Measurements from ENCODE around the gene SSNA1.

Gene SSNA1

DNA sequence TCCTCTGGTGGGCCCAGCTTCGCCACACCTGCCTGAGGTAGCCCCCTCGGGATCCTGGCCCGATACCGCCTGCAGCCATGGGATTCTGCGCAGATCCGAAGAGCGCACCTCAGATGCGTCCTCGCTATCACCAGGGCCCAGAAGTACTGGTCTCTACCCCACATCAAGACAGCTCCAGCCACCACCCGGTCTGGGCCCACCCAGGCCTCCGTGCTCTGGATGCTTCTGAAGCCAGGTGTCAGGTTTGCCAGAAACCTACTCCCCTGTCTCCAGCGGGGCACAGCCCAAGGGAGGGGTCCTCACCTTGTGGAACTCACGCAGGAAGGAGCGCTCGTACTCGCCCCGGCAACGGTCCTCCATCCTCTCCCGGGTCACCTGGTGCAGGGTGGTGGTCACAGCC, 2.6 kb upstream of the SSNA1 start:
- no peak for DNase-seq

DNA sequence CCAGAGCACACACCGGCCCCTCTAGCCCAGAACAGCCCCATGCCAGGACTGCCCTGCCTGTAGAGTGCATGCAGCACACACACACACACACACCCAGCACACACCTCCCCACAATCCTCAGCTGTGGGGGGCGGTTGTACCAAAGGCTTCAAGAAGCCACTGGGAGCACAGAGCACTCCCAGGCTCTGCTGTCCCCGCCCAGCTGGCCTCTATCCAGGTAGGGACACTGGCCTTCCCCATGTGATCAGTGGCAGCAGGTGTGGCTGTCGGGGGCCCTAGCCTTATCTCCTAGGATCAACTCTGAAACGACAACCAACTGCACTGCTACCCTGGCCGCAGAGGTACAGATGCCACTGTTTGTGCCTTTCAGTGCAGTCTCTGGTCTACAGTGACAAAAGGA, 2.1 kb upstream of the SSNA1 start:
- DNase-seq, result no peak

DNA sequence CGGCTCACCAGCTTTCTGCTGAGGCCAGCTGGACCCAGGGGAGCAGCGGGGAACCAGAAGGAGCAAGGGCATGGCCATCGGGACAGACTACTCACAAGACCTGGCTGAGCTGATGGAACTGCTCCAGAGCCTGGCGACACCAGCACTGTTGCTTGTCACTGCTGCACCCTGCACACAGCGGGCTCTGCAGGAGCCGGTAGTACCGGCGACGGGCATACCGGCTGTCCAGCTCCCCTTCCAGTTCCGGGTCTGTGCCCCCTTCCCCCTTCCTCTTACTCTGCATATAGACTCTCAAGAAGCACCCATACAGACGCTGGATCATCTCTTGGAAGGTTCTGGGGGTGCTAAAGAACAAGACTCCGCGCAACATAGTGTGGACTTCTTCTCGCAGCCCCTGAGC, 1.1 kb upstream of the SSNA1 start:
- DNase-seq, result no peak

DNA sequence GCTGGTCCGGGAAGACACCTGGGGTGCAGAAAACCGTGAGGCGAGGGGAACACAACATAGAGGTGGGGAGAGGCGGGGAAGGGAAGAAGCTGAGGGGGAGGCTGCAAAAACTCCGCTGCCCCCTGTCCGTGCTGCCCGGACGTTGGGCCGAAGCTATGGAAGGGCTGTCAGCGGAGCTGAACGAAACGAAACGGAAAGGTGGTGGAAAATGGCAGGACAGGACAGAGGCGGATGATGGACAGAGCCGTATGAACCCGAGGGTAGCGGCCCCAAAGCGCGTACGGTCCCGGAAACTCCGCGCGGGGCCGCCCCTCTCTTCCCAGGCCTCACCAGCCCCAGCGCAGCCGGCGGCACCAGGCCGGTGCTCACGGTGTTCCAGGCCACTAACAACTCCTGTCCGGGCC, 388 bp upstream of the SSNA1 start:
- no peak for DNase-seq

DNA sequence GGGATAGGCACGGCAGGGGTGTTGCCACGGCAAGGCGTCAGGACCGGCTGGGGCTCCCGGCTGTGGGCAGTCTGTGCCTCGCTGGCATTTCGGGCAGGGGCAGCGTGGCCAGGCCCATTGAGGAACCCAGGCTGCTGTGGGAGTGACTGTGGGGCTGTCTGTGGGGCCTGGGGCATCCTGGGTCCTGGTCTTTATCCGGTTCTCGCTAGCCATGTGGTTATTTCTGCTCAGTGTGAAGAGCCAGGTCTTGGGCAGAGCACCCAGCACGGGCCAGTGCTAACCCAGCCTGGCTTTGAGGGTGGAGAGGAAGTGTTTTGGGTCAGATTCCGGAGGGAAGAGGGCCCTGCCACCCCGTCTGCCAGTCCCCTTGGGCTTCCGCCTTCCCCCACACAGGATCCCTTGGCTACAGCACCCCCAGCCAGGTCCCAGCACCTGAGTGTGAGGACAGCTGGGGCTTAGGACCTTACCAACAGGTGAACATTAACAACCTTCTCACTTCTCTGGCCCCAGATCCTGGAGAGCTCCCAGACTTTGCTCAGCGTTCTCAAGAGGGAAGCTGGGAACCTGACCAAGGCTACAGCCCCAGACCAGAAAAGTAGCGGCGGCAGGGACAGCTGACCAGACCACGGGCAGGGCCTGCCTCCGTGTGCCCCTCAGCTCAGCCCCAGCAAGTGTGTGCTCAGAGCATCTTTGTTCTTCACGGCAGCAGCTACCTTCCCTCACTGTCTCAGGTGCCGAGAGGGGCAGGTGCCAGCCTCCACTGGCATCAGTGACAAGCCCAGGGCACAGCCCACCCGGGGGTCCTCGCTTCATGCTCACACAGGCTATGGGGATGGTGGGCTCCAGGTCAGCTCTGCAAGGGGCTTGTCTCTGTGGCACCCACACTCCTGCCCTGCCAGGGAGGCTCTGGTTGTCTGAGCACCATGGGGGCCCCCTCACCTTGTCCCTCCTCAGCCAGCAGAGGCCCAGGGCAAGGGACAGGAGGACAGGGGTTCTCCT, 1.1 kb downstream of the SSNA1 start:
- no peak for DNase-seq

DNA sequence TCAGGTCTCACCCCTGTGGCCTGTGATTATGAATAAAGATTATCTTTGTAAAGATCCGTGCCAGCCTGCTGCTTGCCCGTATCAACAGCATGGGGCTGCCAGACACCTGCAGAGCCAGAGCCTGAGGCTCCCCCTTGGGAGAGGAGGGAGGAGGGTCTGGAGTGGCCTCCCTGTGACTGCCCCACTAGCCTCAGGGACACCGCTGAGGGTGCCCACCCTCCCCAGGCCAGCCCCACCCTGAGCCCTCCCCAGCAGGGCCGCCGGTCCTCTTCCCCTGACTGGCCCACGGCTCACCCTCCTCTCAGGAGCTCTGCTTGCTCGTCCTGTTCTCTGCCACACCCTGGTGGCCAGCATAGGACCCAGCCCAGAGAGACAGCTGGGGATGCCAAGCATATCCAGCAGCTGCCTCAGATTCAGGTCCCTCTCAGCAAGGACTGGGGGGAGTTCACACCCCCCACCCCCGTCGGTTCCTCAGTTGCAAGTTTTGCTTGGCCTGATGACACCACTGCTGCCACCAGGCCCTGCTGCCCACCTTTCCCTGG, 1.9 kb downstream of the SSNA1 start:
- DNase-seq, result no peak

DNA sequence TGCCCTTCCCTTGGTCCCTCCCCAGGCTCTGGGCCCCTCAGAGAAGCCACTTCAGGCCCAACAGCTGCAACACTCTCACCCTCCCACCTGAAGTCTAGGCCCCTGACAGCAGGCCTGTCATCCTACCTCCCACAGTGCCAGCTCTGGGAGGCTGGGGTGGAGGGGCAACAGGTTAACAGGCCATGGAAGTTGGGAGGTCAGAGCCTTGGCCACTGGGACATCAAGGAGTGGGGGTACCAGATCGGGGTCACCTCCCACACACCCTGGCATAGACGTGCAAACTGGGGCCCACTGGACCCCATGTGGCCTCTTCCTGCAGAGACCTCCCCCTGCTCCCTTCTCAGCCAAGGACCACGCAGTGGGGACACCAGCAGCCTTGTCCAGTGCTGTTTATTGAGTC, 2.8 kb downstream of the SSNA1 start:
- no peak for DNase-seq

DNA sequence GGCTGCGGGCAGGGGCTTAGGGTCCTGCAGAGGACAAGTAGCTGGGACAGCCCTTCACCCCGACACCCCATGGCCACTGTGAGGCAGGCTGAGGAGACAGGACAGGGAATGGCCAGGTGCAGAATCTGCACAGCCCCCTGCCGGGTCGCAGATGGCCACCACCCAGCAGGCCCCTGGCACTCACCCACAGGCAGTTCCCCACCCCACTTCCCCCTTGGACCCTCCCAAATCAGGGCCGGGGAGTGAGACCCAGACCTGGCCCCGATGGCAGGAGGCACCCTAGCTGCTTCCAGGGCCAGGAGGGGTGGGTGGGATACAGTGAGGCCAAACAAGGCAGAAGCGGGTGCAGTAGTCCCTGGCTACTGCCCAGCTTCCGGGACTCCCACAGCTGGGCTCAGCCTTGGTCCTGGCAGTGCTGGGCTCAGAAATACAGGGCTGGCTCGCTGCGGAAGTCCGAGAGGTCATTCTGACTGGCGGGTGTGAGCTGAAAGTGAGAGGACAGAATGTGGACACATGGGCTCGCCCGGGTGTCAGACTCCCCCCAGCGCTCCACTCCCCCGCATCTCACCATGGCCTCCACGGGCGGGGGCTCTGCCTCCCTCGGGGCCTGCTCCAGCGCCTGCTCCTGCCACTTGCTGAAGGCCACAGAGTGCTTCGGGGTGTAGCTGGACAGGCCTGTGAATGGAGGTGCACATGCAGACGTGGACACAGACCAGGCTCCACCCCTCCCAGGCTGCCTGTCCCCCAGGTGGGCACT, 3.4 kb downstream of the SSNA1 start:
- no peak for DNase-seq

DNA sequence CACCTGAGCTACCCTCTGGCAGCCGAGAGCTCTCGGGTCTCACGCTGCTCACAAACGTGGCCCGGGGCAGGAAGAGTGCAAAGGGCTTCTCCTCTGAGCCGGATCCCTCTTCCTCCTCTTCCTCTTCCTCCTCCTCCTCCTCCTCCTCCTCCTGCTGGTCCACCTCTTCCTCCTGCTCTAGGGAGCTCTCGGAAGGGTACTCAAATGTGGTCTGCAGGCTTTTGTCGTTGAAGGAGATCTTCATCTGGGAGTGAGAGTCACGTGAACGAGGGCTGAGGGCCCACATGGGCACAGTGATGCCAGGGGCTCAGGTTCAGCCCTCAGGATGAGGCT, 3.9 kb downstream of the SSNA1 start:
- DNase-seq, result no peak

DNA sequence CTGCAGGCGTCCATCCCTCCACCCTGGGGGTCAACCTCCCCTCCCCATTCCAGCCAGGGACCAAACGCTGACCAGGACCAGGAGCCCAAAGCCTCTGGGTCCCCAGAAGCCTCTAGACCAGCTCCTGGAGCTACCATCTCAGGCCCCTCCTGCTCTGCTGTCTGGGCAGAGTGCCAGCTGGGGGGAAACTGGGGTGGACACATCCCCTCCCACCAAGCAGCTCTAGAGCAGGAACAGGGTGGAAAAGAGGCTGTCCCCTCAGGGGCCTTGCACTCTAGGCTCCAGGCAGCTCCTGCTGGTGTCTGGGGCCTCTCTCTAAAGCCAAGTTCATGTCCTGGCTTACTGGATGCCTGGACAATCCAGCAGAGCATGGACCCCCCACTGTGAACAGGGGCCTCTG, 4.4 kb downstream of the SSNA1 start:
- no peak for DNase-seq

DNA sequence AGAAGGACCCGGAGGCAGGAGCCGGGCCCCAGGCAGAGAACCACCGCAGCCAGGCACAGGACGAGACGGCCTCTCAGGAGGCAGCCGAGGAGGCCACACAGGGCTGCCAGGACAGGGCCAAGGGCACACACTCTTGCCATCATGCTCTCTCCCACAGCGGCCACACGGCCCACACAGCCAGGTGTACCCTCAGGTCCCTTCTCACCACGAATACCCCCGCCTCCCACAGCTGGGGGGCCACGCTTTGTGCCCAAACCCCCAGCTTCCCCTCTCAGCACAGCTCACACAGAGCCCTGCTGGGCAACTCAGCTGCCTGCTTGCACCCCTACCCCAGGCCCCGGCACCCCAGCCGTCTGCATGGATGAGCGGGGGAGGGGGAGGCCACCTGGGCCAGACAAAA, 5.3 kb downstream of the SSNA1 start:
- DNase-seq, result no peak

DNA sequence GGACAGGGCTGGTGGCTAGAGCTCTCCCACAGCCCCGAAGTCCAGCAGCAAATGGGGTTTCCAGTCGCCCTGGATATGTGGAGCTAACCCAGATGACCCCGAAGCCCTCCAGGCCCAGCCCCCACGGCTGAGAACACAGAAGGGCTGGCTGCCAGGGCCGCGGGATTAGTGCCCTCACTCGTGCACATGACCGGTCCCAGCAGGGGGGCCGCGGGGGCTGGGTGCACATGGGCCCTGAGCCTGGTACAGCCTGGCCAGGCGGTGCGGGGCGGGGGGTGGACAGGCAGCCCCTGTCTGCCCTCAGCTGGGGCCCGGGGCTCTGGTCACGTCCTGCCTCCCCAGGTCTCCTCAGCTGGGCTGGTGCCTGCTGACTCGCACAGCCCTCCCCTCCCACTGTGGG, 5.9 kb downstream of the SSNA1 start:
- no peak for DNase-seq

DNA sequence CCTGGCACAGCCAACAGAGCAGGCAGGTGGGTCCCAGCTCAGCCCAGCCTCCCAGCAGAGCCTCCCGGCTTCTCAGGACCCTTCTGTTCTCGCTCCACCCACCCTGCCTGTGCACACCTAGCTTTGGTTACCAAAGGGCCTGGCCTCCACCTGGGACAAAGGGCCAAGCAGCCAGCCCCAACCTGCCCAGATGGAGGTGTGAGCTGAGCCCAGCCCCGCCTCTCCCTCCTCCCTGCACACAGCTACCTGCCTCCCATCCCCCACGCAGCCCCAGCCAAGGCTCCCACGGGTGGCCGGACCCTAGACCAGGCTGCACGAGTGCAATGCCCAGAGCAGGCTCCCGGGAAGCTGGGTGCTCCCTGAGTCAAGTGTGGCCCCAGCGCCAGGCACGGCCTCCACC, 6.4 kb downstream of the SSNA1 start:
- no peak for DNase-seq

DNA sequence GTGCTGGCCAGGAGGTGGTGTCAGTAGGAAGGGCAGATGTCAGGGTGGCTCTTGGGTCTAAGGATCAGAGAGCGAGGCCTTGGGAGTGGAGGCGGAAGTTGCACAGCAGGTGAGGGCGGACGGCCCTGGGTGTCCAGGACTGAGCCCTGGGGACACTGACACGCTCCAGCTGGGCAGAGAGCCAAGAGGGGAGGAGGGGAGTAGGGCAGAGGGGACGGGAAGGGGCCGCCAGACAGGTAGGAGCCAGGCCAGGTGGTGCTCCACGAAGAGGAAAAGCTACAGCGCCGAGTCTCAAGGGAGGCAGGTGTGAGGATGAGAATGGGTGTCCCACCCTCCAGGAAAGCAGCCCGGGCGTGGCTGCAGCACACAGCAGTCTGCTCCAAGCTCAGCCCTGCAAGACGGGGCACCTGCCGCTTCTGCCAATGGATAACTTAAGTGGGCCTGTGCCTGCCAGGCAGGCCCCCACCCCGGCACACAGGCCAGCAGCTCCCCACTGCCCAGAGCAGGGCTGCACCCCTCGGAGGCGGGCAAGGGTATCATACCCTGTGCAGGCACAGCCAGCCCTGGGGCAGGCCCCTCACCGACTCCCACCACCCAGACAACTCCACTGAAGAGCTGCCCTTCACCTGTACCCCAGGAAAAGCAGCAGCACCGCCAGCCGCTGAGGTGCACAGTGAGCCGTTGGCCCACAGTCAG, 7.2 kb downstream of the SSNA1 start:
- DNase-seq, result no peak

DNA sequence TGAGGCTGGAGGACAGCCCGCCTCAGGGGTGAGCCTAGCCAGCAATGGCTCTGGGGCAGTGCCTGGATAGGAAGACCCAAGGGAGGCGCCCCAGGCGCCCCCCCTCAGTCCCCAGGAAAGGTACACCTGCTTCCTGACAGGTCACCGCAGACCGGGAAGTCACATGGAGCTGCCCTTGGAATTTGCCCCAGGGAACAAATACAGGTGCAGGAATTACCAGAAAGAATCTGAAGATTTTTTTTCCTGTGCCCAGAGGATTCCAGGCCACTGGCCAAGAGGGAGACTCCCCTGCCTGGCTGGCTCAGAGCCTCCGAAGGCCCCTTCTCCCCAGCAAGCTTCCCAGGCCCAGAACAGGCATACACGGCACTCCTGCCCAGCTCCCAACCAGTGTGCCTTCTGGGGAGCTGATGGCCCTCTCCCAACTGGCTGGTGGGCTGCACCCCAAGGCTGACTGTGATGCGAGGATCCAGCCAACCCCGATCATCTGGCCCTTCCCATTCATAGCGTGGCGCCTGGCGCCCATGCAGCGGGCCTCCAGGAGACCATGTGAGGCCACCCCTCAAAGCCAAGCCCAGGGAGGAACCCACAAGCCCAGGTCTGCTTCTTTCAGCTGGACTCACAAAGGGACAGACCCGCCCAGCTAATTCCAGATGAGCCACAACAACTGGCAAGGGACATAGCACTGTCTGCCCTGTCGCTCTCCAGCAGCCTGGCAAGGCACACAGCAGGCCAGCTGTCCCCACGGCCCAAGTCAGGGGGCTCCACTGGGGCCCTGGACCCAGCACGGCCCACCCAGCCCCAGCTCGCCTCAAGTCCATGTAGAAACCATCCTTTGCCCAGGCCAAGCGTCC, 9.8 kb downstream of the SSNA1 start:
- no peak for DNase-seq

DNA sequence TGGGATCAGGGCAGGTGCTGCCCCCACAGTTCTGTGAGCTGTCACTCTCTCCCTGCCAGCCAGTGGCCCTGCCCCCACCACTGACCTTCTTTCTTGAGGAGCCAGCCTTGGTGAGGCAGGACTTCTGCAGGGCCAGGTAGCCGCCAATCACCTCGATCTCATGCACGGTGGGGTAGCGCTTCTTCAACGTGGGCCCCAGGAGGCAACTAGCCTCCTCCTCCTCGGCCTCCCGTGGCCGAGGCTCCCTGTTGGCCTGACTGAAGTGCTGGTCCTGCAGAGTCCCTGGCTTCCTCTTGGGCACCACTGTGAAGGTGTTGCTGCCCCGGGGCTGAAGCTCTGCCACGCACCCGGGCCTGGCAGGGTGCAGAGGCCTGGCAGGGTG, 10.4 kb downstream of the SSNA1 start:
- DNase-seq, result no peak

DNA sequence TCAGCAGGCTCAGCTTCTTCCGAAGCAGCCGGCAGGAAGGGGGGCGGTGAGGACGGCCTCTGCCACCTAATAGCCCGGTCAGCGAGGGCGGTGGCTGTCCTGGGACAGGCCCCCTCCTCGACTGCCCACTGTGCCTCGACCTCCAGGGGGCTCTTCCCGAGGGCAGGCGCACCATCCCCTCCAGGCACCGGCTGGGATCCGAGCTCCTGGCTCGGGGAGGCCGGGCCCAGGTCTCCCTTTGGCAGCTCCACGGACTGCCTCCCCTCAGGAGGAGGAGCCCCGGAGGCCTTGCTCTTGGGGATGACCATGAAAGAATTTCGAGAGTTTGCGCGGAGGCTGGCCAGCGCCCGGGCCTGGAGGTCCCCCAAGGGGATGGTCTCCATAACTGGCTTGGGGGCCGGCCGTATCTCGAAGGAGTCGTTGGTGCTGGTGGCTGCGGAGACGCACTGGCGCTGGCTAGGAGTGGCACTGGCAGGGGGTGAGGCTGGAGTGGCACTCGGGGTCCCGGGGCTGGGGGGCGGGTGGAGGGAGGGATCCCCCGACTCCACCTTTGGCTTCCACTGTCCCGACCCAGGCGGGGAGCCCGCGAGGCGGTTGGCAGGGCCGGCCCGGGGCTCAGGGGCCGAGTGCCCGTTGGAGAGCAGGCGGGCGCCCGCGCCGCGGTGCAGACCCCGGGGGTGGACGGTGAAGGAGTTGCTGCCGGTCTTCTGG, 11.1 kb downstream of the SSNA1 start:
- no peak for DNase-seq

DNA sequence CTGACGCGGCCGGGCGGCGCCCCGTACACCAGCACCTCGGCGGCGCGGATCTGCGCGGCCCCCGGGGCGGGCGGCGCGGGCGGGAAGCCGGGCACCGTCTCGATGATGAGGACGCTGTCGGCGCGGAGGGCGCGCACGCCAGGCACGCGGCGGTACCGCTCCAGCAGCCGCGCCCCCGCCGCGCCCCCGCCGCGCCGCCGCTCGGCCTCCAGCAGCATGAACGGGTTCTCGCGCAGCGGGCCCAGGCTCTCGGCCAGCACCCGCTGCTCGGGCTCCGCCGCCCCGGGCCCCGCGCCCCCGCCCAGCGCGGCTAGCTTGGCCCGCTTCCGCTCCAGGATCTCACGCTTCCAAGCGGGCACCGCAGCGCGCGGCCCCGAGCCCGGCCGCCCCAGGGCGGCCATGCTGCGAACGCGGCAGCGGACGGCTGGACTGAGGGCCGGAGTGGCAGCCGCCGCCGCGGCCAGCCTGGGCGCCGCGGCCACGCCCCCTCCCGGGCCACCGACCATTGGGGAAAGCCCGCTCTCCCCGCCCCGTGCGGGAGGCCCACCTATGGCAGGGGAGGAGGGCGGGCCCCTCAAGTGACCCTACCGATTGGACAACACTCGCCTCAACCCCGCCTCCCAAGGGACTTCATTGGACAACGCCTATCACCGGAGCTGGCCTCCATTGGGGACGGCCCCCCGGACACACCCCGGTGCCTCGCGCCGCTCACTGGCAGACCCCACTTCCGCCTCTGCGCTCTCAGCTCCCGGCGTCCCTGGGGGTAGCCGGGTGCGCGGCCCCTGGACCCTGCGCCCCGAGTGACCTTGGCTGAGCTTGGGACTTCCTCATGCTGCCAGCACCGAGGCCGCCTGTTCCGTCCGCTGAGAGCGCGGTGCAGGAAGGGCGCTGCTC, 12.1 kb downstream of the SSNA1 start, which contains the start of gene TPRN:
TPRN (minus strand) TSS at position 431 of the 894 bp plus-strand sequence; CDS start at position 401, 30 bp downstream.
- peak; percentile 97 to 98 for DNase-seq

DNA sequence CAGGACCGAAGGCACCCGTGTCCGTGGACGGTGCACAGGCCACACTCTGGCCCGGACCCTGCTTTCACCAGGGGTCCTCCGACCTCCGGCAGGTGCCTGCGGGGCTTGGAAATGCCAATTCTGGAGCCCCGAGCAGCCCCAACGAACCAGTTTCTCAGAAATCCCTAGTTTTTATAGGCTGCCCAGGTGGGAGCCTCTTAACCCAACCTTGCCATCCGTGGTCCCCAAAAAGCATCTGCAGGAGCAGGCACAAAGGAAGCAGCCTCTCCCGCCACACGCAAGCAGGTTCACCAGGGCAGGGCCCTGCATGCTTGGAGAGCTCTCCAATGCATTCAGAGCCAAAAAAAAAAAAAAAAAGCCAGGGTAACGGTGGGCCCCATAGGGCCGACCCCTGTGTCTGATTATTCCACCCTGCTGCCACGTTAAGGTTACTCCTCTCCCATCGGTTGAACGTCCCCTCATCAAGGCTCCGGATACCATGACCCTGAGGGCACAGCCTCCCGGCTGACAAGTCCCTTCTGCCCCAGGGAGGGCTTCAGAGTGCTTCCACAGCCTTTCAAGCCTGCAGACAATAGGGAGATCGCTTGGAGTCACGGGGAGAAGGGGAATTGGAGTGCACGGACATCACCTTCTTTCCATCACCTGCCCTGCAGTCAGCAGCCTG, 12.9 kb downstream of the SSNA1 start:
- DNase-seq, result no peak

DNA sequence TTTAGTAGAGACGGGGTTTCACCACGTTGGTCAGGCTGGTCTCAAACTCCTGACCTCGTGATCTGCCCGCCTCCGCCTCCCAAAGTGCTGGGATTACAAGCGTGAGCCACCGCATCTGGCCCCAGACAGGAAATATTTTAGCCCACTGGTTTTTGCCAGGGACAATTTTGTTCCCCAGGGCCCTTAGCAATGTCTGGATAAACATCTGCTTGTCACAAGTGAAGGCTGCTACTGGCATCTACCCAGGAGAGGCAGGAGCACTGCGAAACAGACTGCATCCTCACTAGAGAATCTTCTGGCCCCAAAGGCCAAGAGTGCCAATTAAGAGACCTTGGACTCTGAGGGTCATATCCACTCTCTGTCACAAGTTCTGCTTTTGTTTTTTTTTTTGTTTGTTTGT, 14.5 kb downstream of the SSNA1 start:
- DNase-seq, result no peak

Measured in Kasumi-1 (cell line).